ENCODE data around the gene CACNA1G. TPM values are rescaled to one million over a fixed set of nuclear protein-coding genes. Genes with fewer than 3 reads are reported as not detected.

Gene CACNA1G
- total and polyA plus RNA-seq, 2 experiments from 2014 or later: 3.5 to 4.8 TPM

DNA sequence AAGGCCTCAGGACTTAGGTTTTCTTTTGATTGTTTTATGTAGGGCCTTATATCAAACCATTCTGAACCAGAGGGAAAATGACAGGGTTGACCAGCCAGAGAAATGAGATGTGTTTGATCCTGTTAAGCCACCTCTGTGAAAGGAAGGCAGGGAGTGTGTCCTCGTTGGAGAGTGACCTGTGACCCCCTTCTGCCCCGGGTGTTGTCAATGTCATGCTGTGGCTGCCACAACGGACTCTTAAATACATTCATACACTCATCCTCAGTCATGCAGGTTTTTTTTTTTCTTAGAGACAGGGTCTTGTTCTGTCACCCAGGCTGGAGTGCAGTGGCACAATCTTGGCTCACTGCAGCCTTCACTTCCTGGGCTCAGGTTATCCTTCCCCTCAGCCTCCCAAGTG is 46.1 kb upstream of the CACNA1G start:
- no peak for DNase-seq (ENCODE audit: low spot score)
- Histone ChIP-seq H3K27ac (no peak overlapping the region), H2AFZ (no peak overlapping the region), H3K4me3 (no peak overlapping the region), H3K9me2 (replicated peaks; ENCODE audit: insufficient read depth) (no peaks in the 10 kb centered on the region), H3K4me1 (ENCODE audit: insufficient read depth) (peaks cover 11% of the 10 kb centered on the region), H3K27me3 (no peaks in the 10 kb centered on the region), H3K9me3 (ENCODE audit: low read depth) (no peaks in the 10 kb centered on the region), H4K20me1 (ENCODE audit: insufficient read depth, poor library complexity, severe bottlenecking) (no peaks in the 10 kb centered on the region), H3K4me2 (no peak overlapping the region), H3K79me2 (no peaks in the 10 kb centered on the region), H3K36me3 (replicated peaks; ENCODE audit: insufficient read depth, low read depth) (no peaks in the 10 kb centered on the region)
- TF ChIP-seq EZH2 (IDR thresholded peaks at IDR 0.05; ENCODE audit: borderline replicate concordance) (no peak), EZH2phosphoT487 (IDR thresholded peaks at IDR 0.05; ENCODE audit: low read depth, severe bottlenecking, unreplicated experiment) (no peak), CTCF (IDR thresholded peaks at IDR 0.05; ENCODE audit: poor library complexity) (no peak)
- WGBS (ENCODE audit: low lambda C conversion rate, missing lambda C conversion rate): 39% methylated on average over 3 of the region's 3 CpGs

GRCh38 chr17:50514936-50515702 is 45.4 kb upstream of the CACNA1G start:
- H3K4me1 ChIP-seq (ENCODE audit: insufficient read depth): peaks cover 11% of the 10 kb centered on the region
- H3K9me2 ChIP-seq (replicated peaks; ENCODE audit: insufficient read depth): no peaks in the 10 kb centered on the region
- no peak overlapping the region for H3K4me2 ChIP-seq
- H4K20me1 ChIP-seq (ENCODE audit: insufficient read depth, poor library complexity, severe bottlenecking): no peaks in the 10 kb centered on the region
- H3K4me3 ChIP-seq: no peak overlapping the region
- no peaks in the 10 kb centered on the region for H3K36me3 ChIP-seq (replicated peaks; ENCODE audit: insufficient read depth, low read depth)
- no peak overlapping the region for H3K27ac ChIP-seq
- no peaks in the 10 kb centered on the region for H3K79me2 ChIP-seq
- TF ChIP-seq EZH2phosphoT487 (IDR thresholded peaks at IDR 0.05; ENCODE audit: low read depth, severe bottlenecking, unreplicated experiment): no peak
- TF ChIP-seq CTCF (IDR thresholded peaks at IDR 0.05; ENCODE audit: poor library complexity): no peak
- TF ChIP-seq EZH2 (IDR thresholded peaks at IDR 0.05; ENCODE audit: borderline replicate concordance): no peak
- H3K9me3 ChIP-seq (ENCODE audit: low read depth): no peaks in the 10 kb centered on the region
- H2AFZ ChIP-seq: no peak overlapping the region
- 72% methylated on average over 6 of the region's 6 CpGs for WGBS (ENCODE audit: low lambda C conversion rate, missing lambda C conversion rate)
- H3K27me3 ChIP-seq: no peaks in the 10 kb centered on the region
- DNase-seq (ENCODE audit: low spot score): no peak

- Histone ChIP-seq H4K20me1 (ENCODE audit: insufficient read depth, poor library complexity, severe bottlenecking) (no peaks in the 10 kb centered on the region), H3K36me3 (replicated peaks; ENCODE audit: insufficient read depth, low read depth) (no peaks in the 10 kb centered on the region), H3K4me2 (no peak overlapping the region), H3K9me3 (ENCODE audit: low read depth) (no peaks in the 10 kb centered on the region), H3K27me3 (no peaks in the 10 kb centered on the region), H3K4me3 (no peak overlapping the region), H3K9me2 (replicated peaks; ENCODE audit: insufficient read depth) (no peaks in the 10 kb centered on the region), H2AFZ (no peak overlapping the region), H3K27ac (no peak overlapping the region), H3K79me2 (no peaks in the 10 kb centered on the region), H3K4me1 (ENCODE audit: insufficient read depth) (peaks cover 11% of the 10 kb centered on the region)
- no peak for DNase-seq (ENCODE audit: low spot score)
- 93% methylated on average over 4 of the region's 4 CpGs for WGBS (ENCODE audit: low lambda C conversion rate, missing lambda C conversion rate)
- TF ChIP-seq EZH2 (IDR thresholded peaks at IDR 0.05; ENCODE audit: borderline replicate concordance): no peak
- TF ChIP-seq EZH2phosphoT487 (IDR thresholded peaks at IDR 0.05; ENCODE audit: low read depth, severe bottlenecking, unreplicated experiment): no peak
- no peak for TF ChIP-seq CTCF (IDR thresholded peaks at IDR 0.05; ENCODE audit: poor library complexity)
These were observed 43.5 kb upstream of the CACNA1G start for GRCh38 chr17:50517011-50517410.

Measured in hepatocyte (in vitro differentiated cells).